ENCODE results near the gene CLMN. TPM values are rescaled to one million over a fixed set of nuclear protein-coding genes. Genes with fewer than 3 reads are reported as not detected.

CLMN gene
- total and polyA plus RNA-seq, 4 donors, result 4.5 to 33.5 (median 11.7) TPM

DNA sequence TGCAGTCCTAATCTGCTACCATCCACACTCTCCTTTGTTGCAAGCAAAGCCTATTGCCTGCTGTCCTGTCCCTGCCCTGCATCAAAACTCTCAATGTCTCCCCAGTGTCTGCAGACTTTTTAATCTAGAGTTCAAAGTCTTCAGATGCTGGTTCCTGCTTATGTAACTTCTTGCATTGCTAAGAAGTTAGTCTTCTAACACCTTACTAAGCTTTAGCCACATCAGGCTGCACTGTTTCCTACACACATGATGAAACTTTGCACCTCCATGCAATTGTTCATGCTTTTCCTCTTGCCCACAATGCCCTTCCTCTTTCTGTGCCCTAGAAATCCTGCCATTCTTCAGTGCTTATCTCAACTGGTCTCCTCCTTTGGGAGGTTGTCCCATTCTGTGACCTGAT, 146.2 kb downstream of the CLMN start:
- H3K27ac ChIP-seq (ENCODE audit: low read depth in 1 of 2, low read length in 1 of 2), result no peak overlapping the region
- no peaks in the 10 kb centered on the region for H3K9me3 ChIP-seq (ENCODE audit: control insufficient read depth in 4 of 4, insufficient read depth in 3 of 4, low read length in 3 of 4)
- TF ChIP-seq, protein P1, sequence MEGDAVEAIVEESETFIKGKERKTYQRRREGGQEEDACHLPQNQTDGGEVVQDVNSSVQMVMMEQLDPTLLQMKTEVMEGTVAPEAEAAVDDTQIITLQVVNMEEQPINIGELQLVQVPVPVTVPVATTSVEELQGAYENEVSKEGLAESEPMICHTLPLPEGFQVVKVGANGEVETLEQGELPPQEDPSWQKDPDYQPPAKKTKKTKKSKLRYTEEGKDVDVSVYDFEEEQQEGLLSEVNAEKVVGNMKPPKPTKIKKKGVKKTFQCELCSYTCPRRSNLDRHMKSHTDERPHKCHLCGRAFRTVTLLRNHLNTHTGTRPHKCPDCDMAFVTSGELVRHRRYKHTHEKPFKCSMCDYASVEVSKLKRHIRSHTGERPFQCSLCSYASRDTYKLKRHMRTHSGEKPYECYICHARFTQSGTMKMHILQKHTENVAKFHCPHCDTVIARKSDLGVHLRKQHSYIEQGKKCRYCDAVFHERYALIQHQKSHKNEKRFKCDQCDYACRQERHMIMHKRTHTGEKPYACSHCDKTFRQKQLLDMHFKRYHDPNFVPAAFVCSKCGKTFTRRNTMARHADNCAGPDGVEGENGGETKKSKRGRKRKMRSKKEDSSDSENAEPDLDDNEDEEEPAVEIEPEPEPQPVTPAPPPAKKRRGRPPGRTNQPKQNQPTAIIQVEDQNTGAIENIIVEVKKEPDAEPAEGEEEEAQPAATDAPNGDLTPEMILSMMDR (IDR thresholded peaks at IDR 0.05; ENCODE audit: control extremely low read depth, extremely low read depth), result no peak
- no peak for ATAC-seq (ENCODE audit: insufficient read depth, low FRiP score)
- H3K27me3 ChIP-seq (ENCODE audit: control insufficient read depth in 3 of 3, insufficient read depth in 3 of 3, low read length in 2 of 3), result no peaks in the 10 kb centered on the region
- H3K9ac ChIP-seq (ENCODE audit: insufficient read depth in 1 of 2, low read length in 2 of 2), result no peak overlapping the region
- no peaks in the 10 kb centered on the region for H3K4me1 ChIP-seq (ENCODE audit: control insufficient read depth in 5 of 5, insufficient read depth in 5 of 5, low read length in 5 of 5)
- no peaks in the 10 kb centered on the region for H3K36me3 ChIP-seq (ENCODE audit: control insufficient read depth in 4 of 4, insufficient read depth in 4 of 4, low read length in 4 of 4)
- DNase-seq, result no peak
- no peak overlapping the region for H3K4me3 ChIP-seq

DNA sequence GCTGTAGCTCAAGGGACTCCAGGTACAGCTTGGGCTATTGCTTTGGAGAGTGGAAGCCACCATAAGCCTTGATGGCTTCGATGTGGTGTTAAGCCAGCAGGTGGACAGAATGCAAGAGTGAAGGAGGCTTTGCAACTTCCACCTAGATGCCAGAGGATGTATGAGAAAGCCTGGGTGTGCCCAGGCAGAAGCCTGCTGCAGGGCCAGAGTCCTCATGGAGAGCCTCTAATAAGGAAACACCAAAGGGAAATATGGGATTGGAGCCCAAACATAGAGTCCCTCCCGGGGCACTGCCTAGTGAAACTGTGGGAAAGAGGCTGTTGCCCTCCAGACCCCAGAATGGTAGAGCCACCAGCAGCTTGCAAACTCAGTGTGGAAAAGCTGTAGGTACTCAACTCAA, 152.5 kb downstream of the CLMN start:
- no peak overlapping the region for H3K4me3 ChIP-seq
- peaks cover 0 to 6% (median 2%) of the 10 kb centered on the region in 4 donors for H3K9me3 ChIP-seq (ENCODE audit: control insufficient read depth in 4 of 4, insufficient read depth in 3 of 4, low read length in 3 of 4)
- no peaks in the 10 kb centered on the region for H3K27me3 ChIP-seq (ENCODE audit: control insufficient read depth in 3 of 3, insufficient read depth in 3 of 3, low read length in 2 of 3)
- WGBS, 2 donors, result 93 to 95% methylated on average over 2 of the region's 2 CpGs
- DNase-seq, result no peak
- no peak overlapping the region for H3K27ac ChIP-seq (ENCODE audit: low read depth in 1 of 2, low read length in 1 of 2)
- no peaks in the 10 kb centered on the region for H3K36me3 ChIP-seq (ENCODE audit: control insufficient read depth in 4 of 4, insufficient read depth in 4 of 4, low read length in 4 of 4)
- no peak for ATAC-seq (ENCODE audit: insufficient read depth, low FRiP score)
- H3K9ac ChIP-seq (ENCODE audit: insufficient read depth in 1 of 2, low read length in 2 of 2), result no peak overlapping the region
- TF ChIP-seq, protein P1 (IDR thresholded peaks at IDR 0.05; ENCODE audit: control extremely low read depth, extremely low read depth), result no peak
- peaks cover 0 to 4% (median 2%) of the 10 kb centered on the region in 5 donors for H3K4me1 ChIP-seq (ENCODE audit: control insufficient read depth in 5 of 5, insufficient read depth in 5 of 5, low read length in 5 of 5)

DNA sequence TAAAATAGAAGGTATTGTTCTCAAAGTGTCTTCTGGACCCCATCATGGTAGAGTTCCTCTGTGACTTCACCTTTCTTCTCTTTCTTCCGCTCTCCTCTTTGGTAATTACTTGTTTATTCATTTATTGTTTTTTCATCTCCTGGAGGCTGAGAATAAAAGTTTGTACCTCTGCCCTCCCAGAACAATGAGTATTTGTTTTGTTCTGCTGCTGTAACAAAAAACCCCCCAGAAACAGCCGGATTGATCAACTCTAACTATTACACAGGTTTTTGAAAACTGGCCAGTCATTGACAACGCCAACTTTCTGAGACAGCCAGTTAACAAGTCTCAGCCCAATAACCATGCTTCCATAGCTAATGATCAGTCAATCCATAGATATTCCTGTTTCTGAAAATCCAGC, 154.2 kb downstream of the CLMN start:
- ATAC-seq (ENCODE audit: insufficient read depth, low FRiP score), result no peak
- 96% methylated on average over 3 of the region's 3 CpGs for WGBS, 2 donors
- Histone ChIP-seq H3K27ac (ENCODE audit: low read depth in 1 of 2, low read length in 1 of 2) (no peak overlapping the region), H3K4me3 (no peak overlapping the region), H3K36me3 (ENCODE audit: control insufficient read depth in 4 of 4, insufficient read depth in 4 of 4, low read length in 4 of 4) (no peaks in the 10 kb centered on the region), H3K9ac (ENCODE audit: insufficient read depth in 1 of 2, low read length in 2 of 2) (no peak overlapping the region), H3K9me3 (ENCODE audit: control insufficient read depth in 4 of 4, insufficient read depth in 3 of 4, low read length in 3 of 4) (peaks cover 0 to 6% (median 2%) of the 10 kb centered on the region in 4 donors), H3K27me3 (ENCODE audit: control insufficient read depth in 3 of 3, insufficient read depth in 3 of 3, low read length in 2 of 3) (no peaks in the 10 kb centered on the region), H3K4me1 (ENCODE audit: control insufficient read depth in 5 of 5, insufficient read depth in 5 of 5, low read length in 5 of 5) (peaks cover 0 to 8% (median 3%) of the 10 kb centered on the region in 5 donors)
- TF ChIP-seq, protein P1 (IDR thresholded peaks at IDR 0.05; ENCODE audit: control extremely low read depth, extremely low read depth), result no peak
- DNase-seq, result no peak

DNA sequence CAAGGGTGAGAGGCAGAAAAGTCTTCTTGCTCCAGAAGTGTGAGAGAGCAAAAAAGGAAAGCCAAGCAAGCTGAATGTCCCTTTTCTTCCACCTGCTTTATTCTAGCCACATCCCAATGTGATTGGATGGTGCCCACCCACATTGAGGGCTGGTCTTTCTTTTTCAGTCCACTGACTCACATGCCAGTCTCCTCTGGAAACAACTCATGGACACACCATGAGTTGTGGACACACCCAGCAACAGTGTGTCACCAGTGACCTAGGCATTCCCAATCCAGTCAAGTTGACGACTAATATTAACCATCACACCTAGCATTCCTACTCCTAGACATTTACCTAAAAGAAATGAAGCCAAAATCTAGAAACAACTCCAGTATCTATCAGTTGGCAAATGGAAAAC, 155.2 kb downstream of the CLMN start:
- 95 to 96% methylated on average over 1 of the region's 1 CpG for WGBS, 2 donors
- Histone ChIP-seq H3K27ac (ENCODE audit: low read depth in 1 of 2, low read length in 1 of 2) (no peak overlapping the region), H3K36me3 (ENCODE audit: control insufficient read depth in 4 of 4, insufficient read depth in 4 of 4, low read length in 4 of 4) (no peaks in the 10 kb centered on the region), H3K4me3 (no peak overlapping the region), H3K4me1 (ENCODE audit: control insufficient read depth in 5 of 5, insufficient read depth in 5 of 5, low read length in 5 of 5) (peaks cover 0 to 8% (median 3%) of the 10 kb centered on the region in 5 donors), H3K9ac (ENCODE audit: insufficient read depth in 1 of 2, low read length in 2 of 2) (no peak overlapping the region), H3K27me3 (ENCODE audit: control insufficient read depth in 3 of 3, insufficient read depth in 3 of 3, low read length in 2 of 3) (no peaks in the 10 kb centered on the region), H3K9me3 (ENCODE audit: control insufficient read depth in 4 of 4, insufficient read depth in 3 of 4, low read length in 3 of 4) (peaks cover 0 to 6% (median 2%) of the 10 kb centered on the region in 4 donors)
- TF ChIP-seq, protein P1 (IDR thresholded peaks at IDR 0.05; ENCODE audit: control extremely low read depth, extremely low read depth), result no peak
- ATAC-seq (ENCODE audit: insufficient read depth, low FRiP score) (no peak), DNase-seq (no peak)

All from lung (tissue), 12 donors.